ENCODE results near the gene CDH13. TPM values are rescaled to one million over a fixed set of nuclear protein-coding genes. Genes with fewer than 3 reads are reported as not detected.
A peak's percentile ranks its signal among the peaks of the same experiment; 100 is the strongest.

The CDH13 gene
- total RNA-seq, 2 donors from 2014 or later, result not detected

GRCh38 chr16:82773018-82773417 is 146.2 kb downstream of the CDH13 start:
- Mint-ChIP-seq H3K27ac (no peak overlapping the region), H3K9me3 (peaks cover 0 to 3% of the 10 kb centered on the region in 2 donors), H3K4me3 (no peak overlapping the region), H3K4me1 (ENCODE audit: low read depth) (no peaks in the 10 kb centered on the region), H3K36me3 (ENCODE audit: insufficient read depth in 2 of 2) (no peaks in the 10 kb centered on the region), H3K27me3 (ENCODE audit: low read depth) (peaks cover 11% of the 10 kb centered on the region)
- ATAC-seq (replicated peaks in 1 of 2) (no peak), DNase-seq (no peak)

GRCh38 chr16:82776470-82777146 is 149.8 kb downstream of the CDH13 start:
- Mint-ChIP-seq H3K27ac (no peak overlapping the region), H3K4me3 (no peak overlapping the region), H3K9me3 (no peaks in the 10 kb centered on the region), H3K36me3 (ENCODE audit: insufficient read depth in 2 of 2) (no peaks in the 10 kb centered on the region), H3K27me3 (ENCODE audit: low read depth) (peaks cover 16% of the 10 kb centered on the region), H3K4me1 (ENCODE audit: low read depth) (no peaks in the 10 kb centered on the region)
- ATAC-seq (replicated peaks in 1 of 2) (peak in 1 of 2 donors; percentile 60), DNase-seq (no peak)

- Mint-ChIP-seq H3K9me3 (no peaks in the 10 kb centered on the region), H3K36me3 (ENCODE audit: insufficient read depth in 2 of 2) (no peaks in the 10 kb centered on the region), H3K4me3 (no peak overlapping the region), H3K27me3 (ENCODE audit: low read depth) (peaks cover 8% of the 10 kb centered on the region), H3K27ac (no peak overlapping the region), H3K4me1 (ENCODE audit: low read depth) (no peaks in the 10 kb centered on the region)
- ATAC-seq (replicated peaks in 1 of 2) (no peak), DNase-seq (no peak)
Observed at GRCh38 chr16:82782715-82783251, 156.0 kb downstream of the CDH13 start.

- Mint-ChIP-seq H3K4me3 (no peak overlapping the region), H3K4me1 (ENCODE audit: low read depth) (no peaks in the 10 kb centered on the region)
Observed at GRCh38 chr16:82783933-82784572, 157.3 kb downstream of the CDH13 start.

GRCh38 chr16:82784573-82784968 is 157.8 kb downstream of the CDH13 start:
- Mint-ChIP-seq H3K4me1 (ENCODE audit: low read depth) (no peaks in the 10 kb centered on the region), H3K36me3 (ENCODE audit: insufficient read depth in 2 of 2) (no peaks in the 10 kb centered on the region), H3K27ac (no peak overlapping the region), H3K27me3 (ENCODE audit: low read depth) (peaks cover 8% of the 10 kb centered on the region), H3K4me3 (no peak overlapping the region), H3K9me3 (no peaks in the 10 kb centered on the region)
- ATAC-seq (replicated peaks in 1 of 2) (no peak), DNase-seq (no peak)

More at GRCh38 chr16:82783933-82784572, 157.3 kb downstream of the CDH13 start:
- ATAC-seq (replicated peaks in 1 of 2) (no peak), DNase-seq (no peak)
- no peaks in the 10 kb centered on the region for H3K36me3 Mint-ChIP-seq (ENCODE audit: insufficient read depth in 2 of 2)
- H3K27ac Mint-ChIP-seq, result no peak overlapping the region
- peaks cover 8% of the 10 kb centered on the region for H3K27me3 Mint-ChIP-seq (ENCODE audit: low read depth)
- H3K9me3 Mint-ChIP-seq, result no peaks in the 10 kb centered on the region

- ATAC-seq (replicated peaks in 1 of 2), result no peak
- H3K9me3 Mint-ChIP-seq, result no peaks in the 10 kb centered on the region
- no peaks in the 10 kb centered on the region for H3K4me1 Mint-ChIP-seq (ENCODE audit: low read depth)
- no peak overlapping the region for H3K4me3 Mint-ChIP-seq
- no peak for DNase-seq
- no peaks in the 10 kb centered on the region for H3K36me3 Mint-ChIP-seq (ENCODE audit: insufficient read depth in 2 of 2)
- no peak overlapping the region for H3K27ac Mint-ChIP-seq
- H3K27me3 Mint-ChIP-seq (ENCODE audit: low read depth), result no peaks in the 10 kb centered on the region
Observed at GRCh38 chr16:82788225-82788624, 161.5 kb downstream of the CDH13 start.

GRCh38 chr16:82788919-82789318 is 162.2 kb downstream of the CDH13 start:
- ATAC-seq (replicated peaks in 1 of 2) (no peak), DNase-seq (no peak)
- no peaks in the 10 kb centered on the region for H3K9me3 Mint-ChIP-seq
- H3K4me3 Mint-ChIP-seq, result no peak overlapping the region
- no peaks in the 10 kb centered on the region for H3K27me3 Mint-ChIP-seq (ENCODE audit: low read depth)
- no peaks in the 10 kb centered on the region for H3K4me1 Mint-ChIP-seq (ENCODE audit: low read depth)
- no peak overlapping the region for H3K27ac Mint-ChIP-seq
- no peaks in the 10 kb centered on the region for H3K36me3 Mint-ChIP-seq (ENCODE audit: insufficient read depth in 2 of 2)

- Mint-ChIP-seq H3K27me3 (ENCODE audit: low read depth) (no peaks in the 10 kb centered on the region), H3K9me3 (no peaks in the 10 kb centered on the region), H3K27ac (no peak overlapping the region), H3K36me3 (ENCODE audit: insufficient read depth in 2 of 2) (no peaks in the 10 kb centered on the region), H3K4me3 (no peak overlapping the region), H3K4me1 (ENCODE audit: low read depth) (no peaks in the 10 kb centered on the region)
- DNase-seq (no peak), ATAC-seq (replicated peaks in 1 of 2) (no peak)
Observed at GRCh38 chr16:82792693-82793092, 165.9 kb downstream of the CDH13 start.

- Mint-ChIP-seq H3K4me3 (no peak overlapping the region), H3K4me1 (ENCODE audit: low read depth) (no peaks in the 10 kb centered on the region), H3K27ac (no peak overlapping the region), H3K27me3 (ENCODE audit: low read depth) (no peaks in the 10 kb centered on the region), H3K9me3 (no peaks in the 10 kb centered on the region), H3K36me3 (ENCODE audit: insufficient read depth in 2 of 2) (no peaks in the 10 kb centered on the region)
- DNase-seq, result no peak
- no peak for ATAC-seq (replicated peaks in 1 of 2)
Observed at GRCh38 chr16:82793528-82794245, 166.9 kb downstream of the CDH13 start.

- DNase-seq, result no peak
- no peaks in the 10 kb centered on the region for H3K4me1 Mint-ChIP-seq (ENCODE audit: low read depth)
- peaks cover 0 to 3% of the 10 kb centered on the region in 2 donors for H3K9me3 Mint-ChIP-seq
- no peak overlapping the region for H3K4me3 Mint-ChIP-seq
- ATAC-seq (replicated peaks in 1 of 2), result no peak
- H3K27me3 Mint-ChIP-seq (ENCODE audit: low read depth), result no peaks in the 10 kb centered on the region
- H3K36me3 Mint-ChIP-seq (ENCODE audit: insufficient read depth in 2 of 2), result no peaks in the 10 kb centered on the region
- H3K27ac Mint-ChIP-seq, result no peak overlapping the region
Observed at GRCh38 chr16:82796047-82796446, 169.3 kb downstream of the CDH13 start.

GRCh38 chr16:82801361-82801760 is 174.6 kb downstream of the CDH13 start:
- Mint-ChIP-seq H3K4me1 (ENCODE audit: low read depth) (no peaks in the 10 kb centered on the region), H3K27ac (no peak overlapping the region), H3K4me3 (peak overlapping the region in 1 of 2 donors; percentile 31), H3K36me3 (ENCODE audit: insufficient read depth in 2 of 2) (no peaks in the 10 kb centered on the region), H3K9me3 (peaks cover 0 to 5% of the 10 kb centered on the region in 2 donors), H3K27me3 (ENCODE audit: low read depth) (peaks cover 6% of the 10 kb centered on the region)
- peak; percentile 62 to 91 for ATAC-seq (replicated peaks in 1 of 2)
- DNase-seq, result peak; percentile 8 to 31

GRCh38 chr16:82805866-82806265 is 179.1 kb downstream of the CDH13 start:
- peaks cover 0 to 2% of the 10 kb centered on the region in 2 donors for H3K9me3 Mint-ChIP-seq
- no peaks in the 10 kb centered on the region for H3K4me1 Mint-ChIP-seq (ENCODE audit: low read depth)
- no peak overlapping the region for H3K27ac Mint-ChIP-seq
- DNase-seq (no peak), ATAC-seq (replicated peaks in 1 of 2) (no peak)
- H3K4me3 Mint-ChIP-seq, result no peak overlapping the region
- H3K27me3 Mint-ChIP-seq (ENCODE audit: low read depth), result peaks cover 17% of the 10 kb centered on the region
- no peaks in the 10 kb centered on the region for H3K36me3 Mint-ChIP-seq (ENCODE audit: insufficient read depth in 2 of 2)

GRCh38 chr16:82807311-82807710 is 180.5 kb downstream of the CDH13 start:
- H3K27me3 Mint-ChIP-seq (ENCODE audit: low read depth), result peaks cover 17% of the 10 kb centered on the region
- H3K9me3 Mint-ChIP-seq, result no peaks in the 10 kb centered on the region
- no peak overlapping the region for H3K4me3 Mint-ChIP-seq
- DNase-seq (no peak), ATAC-seq (replicated peaks in 1 of 2) (no peak)
- no peaks in the 10 kb centered on the region for H3K36me3 Mint-ChIP-seq (ENCODE audit: insufficient read depth in 2 of 2)
- H3K27ac Mint-ChIP-seq, result peak overlapping the region; percentile 13
- H3K4me1 Mint-ChIP-seq (ENCODE audit: low read depth), result no peaks in the 10 kb centered on the region

Data from activated T-cell treated with anti-CD3 and anti-CD28 coated beads, Interleukin-2, amount 50 U/mL, for 72 hours (primary cell).